ENCODE data around the gene MGAT4B. TPM values are rescaled to one million over a fixed set of nuclear protein-coding genes. Genes with fewer than 3 reads are reported as not detected.
A peak's percentile ranks its signal among the peaks of the same experiment; 100 is the strongest.

MGAT4B gene
- total and polyA plus RNA-seq, 4 donors = 65.0 to 154 (median 82.4) TPM

DNA sequence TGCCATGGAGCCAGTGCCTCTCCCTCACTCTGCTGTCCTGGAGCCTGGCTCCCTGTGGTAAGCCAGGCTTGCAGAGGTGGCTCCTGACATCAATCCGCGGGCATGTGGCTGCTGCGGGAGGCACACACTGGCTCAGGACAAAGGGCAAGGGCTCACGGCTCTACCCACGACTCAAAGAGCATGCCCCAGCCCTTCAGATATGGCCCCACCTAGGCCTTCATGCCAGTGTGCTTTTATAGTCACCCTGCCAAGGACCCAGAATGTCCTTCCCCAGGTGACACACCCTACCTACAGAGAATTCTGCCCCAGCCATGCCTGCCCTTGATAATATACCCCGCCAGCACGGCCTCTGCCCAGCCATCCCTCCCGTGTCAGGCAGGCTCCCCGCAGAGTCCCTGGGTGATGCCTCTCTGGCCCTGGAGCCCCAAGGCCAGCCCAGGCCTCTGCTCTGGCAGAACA lies 1.6 kb downstream of the MGAT4B start:
- DNase-seq (no peak), ATAC-seq (ENCODE audit: insufficient read depth, low FRiP score) (no peak)
- Histone ChIP-seq H3K9ac (ENCODE audit: insufficient read depth in 1 of 2, low read length in 2 of 2) (peak overlapping the region in 1 of 2 donors; percentile 28), H3K36me3 (ENCODE audit: control insufficient read depth in 4 of 4, insufficient read depth in 4 of 4, low read length in 4 of 4) (peaks cover 0 to 13% (median 2%) of the 10 kb centered on the region in 4 donors), H3K9me3 (ENCODE audit: control insufficient read depth in 4 of 4, insufficient read depth in 3 of 4, low read length in 3 of 4) (no peaks in the 10 kb centered on the region), H3K4me3 (peak overlapping the region; percentile 69), H3K27me3 (ENCODE audit: control insufficient read depth in 3 of 3, insufficient read depth in 3 of 3, low read length in 2 of 3) (no peaks in the 10 kb centered on the region), H3K4me1 (ENCODE audit: control insufficient read depth in 5 of 5, insufficient read depth in 5 of 5, low read length in 5 of 5) (peaks cover 0 to 18% (median 7%) of the 10 kb centered on the region in 5 donors), H3K27ac (ENCODE audit: low read depth in 1 of 2, low read length in 1 of 2) (peak overlapping the region; percentile 85 to 92)
- TF ChIP-seq, protein P1, sequence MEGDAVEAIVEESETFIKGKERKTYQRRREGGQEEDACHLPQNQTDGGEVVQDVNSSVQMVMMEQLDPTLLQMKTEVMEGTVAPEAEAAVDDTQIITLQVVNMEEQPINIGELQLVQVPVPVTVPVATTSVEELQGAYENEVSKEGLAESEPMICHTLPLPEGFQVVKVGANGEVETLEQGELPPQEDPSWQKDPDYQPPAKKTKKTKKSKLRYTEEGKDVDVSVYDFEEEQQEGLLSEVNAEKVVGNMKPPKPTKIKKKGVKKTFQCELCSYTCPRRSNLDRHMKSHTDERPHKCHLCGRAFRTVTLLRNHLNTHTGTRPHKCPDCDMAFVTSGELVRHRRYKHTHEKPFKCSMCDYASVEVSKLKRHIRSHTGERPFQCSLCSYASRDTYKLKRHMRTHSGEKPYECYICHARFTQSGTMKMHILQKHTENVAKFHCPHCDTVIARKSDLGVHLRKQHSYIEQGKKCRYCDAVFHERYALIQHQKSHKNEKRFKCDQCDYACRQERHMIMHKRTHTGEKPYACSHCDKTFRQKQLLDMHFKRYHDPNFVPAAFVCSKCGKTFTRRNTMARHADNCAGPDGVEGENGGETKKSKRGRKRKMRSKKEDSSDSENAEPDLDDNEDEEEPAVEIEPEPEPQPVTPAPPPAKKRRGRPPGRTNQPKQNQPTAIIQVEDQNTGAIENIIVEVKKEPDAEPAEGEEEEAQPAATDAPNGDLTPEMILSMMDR (IDR thresholded peaks at IDR 0.05; ENCODE audit: control extremely low read depth, extremely low read depth) = no peak
- 50 to 69% methylated on average over 9 of the region's 9 CpGs for WGBS, 2 donors

DNA sequence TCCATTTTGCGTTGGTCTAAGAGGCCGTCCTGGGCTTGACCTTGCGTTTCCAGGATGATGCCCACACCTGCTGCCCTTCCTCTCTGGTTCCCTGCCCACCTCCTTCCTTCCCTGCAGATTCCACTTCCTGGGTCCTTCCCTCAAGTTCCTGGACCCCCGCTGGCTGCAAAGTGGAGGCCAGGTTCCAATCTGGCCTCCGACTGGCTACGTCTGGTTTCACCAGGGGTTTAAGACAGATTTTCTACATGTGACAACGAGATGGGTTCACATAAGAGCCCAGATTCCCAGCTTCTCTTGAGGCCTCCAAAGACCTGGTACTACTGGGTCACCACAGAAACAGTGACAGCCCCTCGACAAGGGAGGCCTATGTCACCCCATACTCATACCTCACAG lies 2.1 kb downstream of the MGAT4B start:
- TF ChIP-seq, protein P1 (IDR thresholded peaks at IDR 0.05; ENCODE audit: control extremely low read depth, extremely low read depth) = no peak
- DNase-seq = no peak
- peak overlapping the region in 1 of 2 donors; percentile 85 for H3K27ac ChIP-seq (ENCODE audit: low read depth in 1 of 2, low read length in 1 of 2)

GRCh38 chr5:179803651-179804554 lies 2.8 kb downstream of the MGAT4B start:
- peaks cover 0 to 25% (median 12%) of the 10 kb centered on the region in 4 donors for H3K36me3 ChIP-seq (ENCODE audit: control insufficient read depth in 4 of 4, insufficient read depth in 4 of 4, low read length in 4 of 4)
- no peaks in the 10 kb centered on the region for H3K9me3 ChIP-seq (ENCODE audit: control insufficient read depth in 4 of 4, insufficient read depth in 3 of 4, low read length in 3 of 4)
- TF ChIP-seq, protein P1 (IDR thresholded peaks at IDR 0.05; ENCODE audit: control extremely low read depth, extremely low read depth) = no peak
- DNase-seq = no peak
- H3K27ac ChIP-seq (ENCODE audit: low read depth in 1 of 2, low read length in 1 of 2) = peak overlapping the region in 1 of 2 donors; percentile 5
- H3K27me3 ChIP-seq (ENCODE audit: control insufficient read depth in 3 of 3, insufficient read depth in 3 of 3, low read length in 2 of 3) = no peaks in the 10 kb centered on the region
- no peak overlapping the region for H3K4me3 ChIP-seq
- 41 to 60% methylated on average over 18 of the region's 18 CpGs for WGBS, 2 donors
- ATAC-seq (ENCODE audit: insufficient read depth, low FRiP score) = no peak
- no peak overlapping the region for H3K9ac ChIP-seq (ENCODE audit: insufficient read depth in 1 of 2, low read length in 2 of 2)
- H3K4me1 ChIP-seq (ENCODE audit: control insufficient read depth in 5 of 5, insufficient read depth in 5 of 5, low read length in 5 of 5) = peaks cover 0 to 18% (median 7%) of the 10 kb centered on the region in 5 donors

More for the DNA sequence above, 2.1 kb downstream of the MGAT4B start:
- Histone ChIP-seq H3K4me3 (no peak overlapping the region), H3K27me3 (ENCODE audit: control insufficient read depth in 3 of 3, insufficient read depth in 3 of 3, low read length in 2 of 3) (no peaks in the 10 kb centered on the region), H3K9ac (ENCODE audit: insufficient read depth in 1 of 2, low read length in 2 of 2) (no peak overlapping the region), H3K4me1 (ENCODE audit: control insufficient read depth in 5 of 5, insufficient read depth in 5 of 5, low read length in 5 of 5) (peaks cover 0 to 18% (median 7%) of the 10 kb centered on the region in 5 donors), H3K9me3 (ENCODE audit: control insufficient read depth in 4 of 4, insufficient read depth in 3 of 4, low read length in 3 of 4) (no peaks in the 10 kb centered on the region), H3K36me3 (ENCODE audit: control insufficient read depth in 4 of 4, insufficient read depth in 4 of 4, low read length in 4 of 4) (peaks cover 0 to 19% (median 6%) of the 10 kb centered on the region in 4 donors)
- 75 to 87% methylated on average over 8 of the region's 8 CpGs for WGBS, 2 donors
- ATAC-seq (ENCODE audit: insufficient read depth, low FRiP score) = no peak

Measured in lung (tissue), 12 donors.